HEK293 (cell line): Measurements from ENCODE around the gene VSIG8.

Experiments used
- CTCF ChIA-PET: fragments of 350-600 bp; formaldehyde crosslinking; extraction: SDS; loops from one replicate; lab custom pipeline; 2021; ENCODE audit warnings: antibody characterized with exemption; lab: Yijun Ruan, JAX
- POLR2A ChIA-PET: fragments of 300-600 bp; formaldehyde crosslinking; extraction: SDS; loops from one replicate; lab custom pipeline; 2020; ENCODE audit warnings: antibody characterized with exemption, inconsistent platforms; lab: Yijun Ruan, JAX
- H3K27ac ChIP-seq: fragments of 200-500 bp; sonication (Bioruptor generic); 2 replicates; pipeline ENCODE4 v1.5.1; 2014; ENCODE audit warnings: low read depth, low read length, control low read depth, inconsistent platforms; ENCODE audit errors: extremely low read depth
- H3K36me3 ChIP-seq, 2 experiments: fragments of 200-500 bp in 1 of 2; sonication (Bioruptor generic) in 1 of 2; 1 replicate in 1 of 2; 2 replicates in 1 of 2; pipeline ENCODE4 v1.5.1; 2014 to 2017; ENCODE audit warnings: inconsistent platforms in 2 of 2, low read length in 2 of 2; ENCODE audit not compliant: control insufficient read depth in 2 of 2, insufficient read depth in 1 of 2
- H3K4me1 ChIP-seq: fragments of 200-500 bp; sonication (Bioruptor generic); 2 replicates; pipeline ENCODE4 v1.5.1; 2014; ENCODE audit warnings: mild to moderate bottlenecking, low read length, inconsistent platforms; ENCODE audit not compliant: control insufficient read depth, insufficient read depth
- H3K4me3 ChIP-seq: 2 replicates; pipeline ENCODE4 v1.5.1; 2011; ENCODE audit warnings: low read depth, mild to moderate bottlenecking, control low read depth, low read length, moderate library complexity
- H3K9me3 ChIP-seq: fragments of 200-500 bp; sonication (Bioruptor generic); 2 replicates; pipeline ENCODE4 v1.5.1; 2014; ENCODE audit warnings: low read depth, low read length, inconsistent platforms; ENCODE audit not compliant: control insufficient read depth, insufficient read depth
- BCL11B ChIP-seq: fragments of 450-650 bp; formaldehyde crosslinking; IDR thresholded peaks from 2 replicates; pipeline ENCODE4 v1.5.1; 2016; ENCODE audit warnings: low read depth, missing biosample characterization, missing genetic modification characterization
- GLI2 ChIP-seq: fragments of 450-650 bp; formaldehyde crosslinking; IDR thresholded peaks from 2 replicates; pipeline ENCODE4; 2017; ENCODE audit warnings: missing biosample characterization, missing genetic modification characterization, low read depth, borderline replicate concordance
- MEIS1 ChIP-seq: sonication (generic); formaldehyde crosslinking; IDR thresholded peaks from 2 replicates; pipeline ENCODE4 v1.8.1; 2022; ENCODE audit warnings: missing genetic modification reagents, mild to moderate bottlenecking, borderline replicate concordance
- MYNN ChIP-seq: fragments of 450-650 bp; formaldehyde crosslinking; IDR thresholded peaks from 2 replicates; pipeline ENCODE4 v1.5.1; 2016; ENCODE audit warnings: missing biosample characterization, missing genetic modification characterization, borderline replicate concordance
- MZF1 ChIP-seq: fragments of 450-650 bp; formaldehyde crosslinking; IDR thresholded peaks from 2 replicates; pipeline ENCODE4 v1.5.1; 2017; ENCODE audit warnings: missing biosample characterization, missing genetic modification characterization, borderline replicate concordance
- OSR2 ChIP-seq: fragments of 450-650 bp; formaldehyde crosslinking; IDR thresholded peaks from 2 replicates; pipeline ENCODE4 v1.5.1; 2016; ENCODE audit warnings: missing biosample characterization, missing genetic modification characterization
- SCRT1 ChIP-seq: fragments of 450-650 bp; formaldehyde crosslinking; IDR thresholded peaks from 2 replicates; pipeline ENCODE4 v1.5.1; 2016; ENCODE audit warnings: missing biosample characterization, missing genetic modification characterization, borderline replicate concordance
- ZBTB20 ChIP-seq: fragments of 450-650 bp; formaldehyde crosslinking; IDR thresholded peaks from 2 replicates; pipeline ENCODE4 v1.5.1; 2016; ENCODE audit warnings: missing biosample characterization, missing genetic modification characterization
- ZBTB21 ChIP-seq: fragments of 450-650 bp; formaldehyde crosslinking; IDR thresholded peaks from 2 replicates; pipeline ENCODE4 v1.5.1; 2017; ENCODE audit warnings: missing biosample characterization, missing genetic modification characterization
- ZBTB8A ChIP-seq: fragments of 450-650 bp; formaldehyde crosslinking; IDR thresholded peaks from 2 replicates; pipeline ENCODE4 v1.5.1; 2016; ENCODE audit warnings: missing biosample characterization, missing genetic modification characterization
- ZEB2 ChIP-seq: fragments of 450-650 bp; formaldehyde crosslinking; IDR thresholded peaks from 2 replicates; pipeline ENCODE4 v1.5.1; 2016; ENCODE audit warnings: missing biosample characterization, missing genetic modification characterization
- ZFHX2 ChIP-seq: fragments of 450-650 bp; formaldehyde crosslinking; conservative IDR thresholded peaks from 2 replicates; pipeline ENCODE4 v1.5.1; 2016; ENCODE audit warnings: missing biosample characterization, missing genetic modification characterization
- ZNF140 ChIP-seq: fragments of 450-650 bp; formaldehyde crosslinking; IDR thresholded peaks from 2 replicates; pipeline ENCODE4 v1.5.1; 2016; ENCODE audit warnings: missing biosample characterization, missing genetic modification characterization
- ZNF157 ChIP-seq: fragments of 450-650 bp; formaldehyde crosslinking; IDR thresholded peaks from 2 replicates; pipeline ENCODE4 v1.5.1; 2016; ENCODE audit warnings: missing biosample characterization, missing genetic modification characterization
- ZNF211 ChIP-seq: fragments of 450-650 bp; formaldehyde crosslinking; IDR thresholded peaks from 2 replicates; pipeline ENCODE4 v1.5.1; 2016; ENCODE audit warnings: low read depth, missing biosample characterization, missing genetic modification characterization
- ZNF23 ChIP-seq: fragments of 450-650 bp; formaldehyde crosslinking; IDR thresholded peaks from 2 replicates; pipeline ENCODE4 v1.5.1; 2016; ENCODE audit warnings: missing biosample characterization, missing genetic modification characterization, borderline replicate concordance
- ZNF391 ChIP-seq: fragments of 450-650 bp; formaldehyde crosslinking; IDR thresholded peaks from 2 replicates; pipeline ENCODE4 v1.5.1; 2016; ENCODE audit warnings: low read depth, missing biosample characterization, missing genetic modification characterization, borderline replicate concordance
- ZNF514 ChIP-seq: fragments of 450-650 bp; formaldehyde crosslinking; IDR thresholded peaks from 2 replicates; pipeline ENCODE4 v1.5.1; 2016; ENCODE audit warnings: missing biosample characterization, missing genetic modification characterization
- ZNF549 ChIP-seq: fragments of 450-650 bp; IDR thresholded peaks from 2 replicates; pipeline ENCODE4 v1.5.1; 2018; ENCODE audit warnings: missing biosample characterization, missing genetic modification characterization, mild to moderate bottlenecking, inconsistent platforms, moderate library complexity
- ZNF621 ChIP-seq: fragments of 450-650 bp; formaldehyde crosslinking; IDR thresholded peaks from 2 replicates; pipeline ENCODE4 v1.5.1; 2017; ENCODE audit warnings: missing biosample characterization, missing genetic modification characterization
- ZNF624 ChIP-seq: fragments of 450-650 bp; formaldehyde crosslinking; IDR thresholded peaks from 2 replicates; pipeline ENCODE4 v1.5.1; 2017; ENCODE audit warnings: missing biosample characterization, missing genetic modification characterization
- ZNF664 ChIP-seq: fragments of 450-650 bp; formaldehyde crosslinking; IDR thresholded peaks from 2 replicates; pipeline ENCODE4 v1.5.1; 2016; ENCODE audit warnings: missing biosample characterization, missing genetic modification characterization
- ZSCAN23 ChIP-seq: fragments of 450-650 bp; formaldehyde crosslinking; IDR thresholded peaks from 2 replicates; pipeline ENCODE4 v1.5.1; 2016; ENCODE audit warnings: missing biosample characterization, missing genetic modification characterization
- TF ChIP-seq, protein P1 (sequence below): fragments of 450-650 bp; formaldehyde crosslinking; IDR thresholded peaks from 2 replicates; pipeline ENCODE4 v1.5.1; 2016; ENCODE audit warnings: missing biosample characterization, missing genetic modification characterization
- TF ChIP-seq, protein P2 (sequence below): fragments of 450-650 bp; IDR thresholded peaks from 2 replicates; pipeline ENCODE4 v1.5.1; 2018; ENCODE audit warnings: missing biosample characterization, missing genetic modification characterization
- TF ChIP-seq, protein P3 (sequence below): fragments of 450-650 bp; formaldehyde crosslinking; IDR thresholded peaks from 2 replicates; pipeline ENCODE4 v1.5.1; 2016; ENCODE audit warnings: missing biosample characterization, missing genetic modification characterization
- TF ChIP-seq, protein P4 (sequence below): fragments of 450-650 bp; formaldehyde crosslinking; IDR thresholded peaks from 2 replicates; pipeline ENCODE4 v1.5.1; 2017; ENCODE audit warnings: missing biosample characterization, missing genetic modification characterization
- TF ChIP-seq, protein P5 (sequence below): fragments of 450-650 bp; formaldehyde crosslinking; IDR thresholded peaks from 2 replicates; pipeline ENCODE4 v1.5.1; 2016; ENCODE audit warnings: missing biosample characterization, missing genetic modification characterization

VSIG8 gene

DNA sequence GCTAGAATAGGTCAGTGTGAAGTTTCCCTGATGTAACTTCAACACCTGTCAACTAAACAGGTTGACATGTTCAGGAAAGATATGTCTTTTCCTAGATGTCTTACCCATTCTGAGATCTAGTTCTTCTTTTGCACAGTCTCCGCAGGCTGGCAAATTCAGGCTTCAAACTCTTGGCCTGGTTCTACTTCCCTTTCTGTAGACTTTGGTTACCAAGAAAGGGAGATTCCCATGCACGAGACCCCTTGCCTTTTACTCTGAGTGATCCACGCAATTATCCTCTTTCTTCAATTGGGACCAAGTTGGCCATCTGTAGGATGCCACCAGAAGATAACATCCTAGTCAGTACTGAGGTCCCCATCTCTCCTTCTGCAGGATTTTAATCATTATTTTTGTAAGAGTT lies 35.5 kb upstream of the VSIG8 start:
- no peaks in the 10 kb centered on the region for H3K9me3 ChIP-seq
- no peaks in the 10 kb centered on the region for H3K4me1 ChIP-seq
- H3K4me3 ChIP-seq = no peak overlapping the region
- no peaks in the 10 kb centered on the region for H3K36me3 ChIP-seq
- POLR2A ChIA-PET = no interaction called here
- H3K27ac ChIP-seq = no peak overlapping the region
- CTCF ChIA-PET = interaction anchor here (0.6 to 1.0 kb wide), 2 partner anchors 110 to 111 kb away, joined by 3 read pairs; no protein-coding TSS in a partner anchor
- TF ChIP-seq GLI2 (tag by site-specific recombination) (no peak), ZNF157 (tag by site-specific recombination) (no peak), ZNF211 (no peak), ZNF664 (tag by site-specific recombination) (no peak), OSR2 (tag by site-specific recombination) (no peak), ZFHX2 (tag by site-specific recombination) (no peak), ZNF23 (tag by site-specific recombination) (no peak), ZNF621 (tag by site-specific recombination) (no peak), ZBTB8A (tag by site-specific recombination) (no peak)
- TF ChIP-seq, protein P1, sequence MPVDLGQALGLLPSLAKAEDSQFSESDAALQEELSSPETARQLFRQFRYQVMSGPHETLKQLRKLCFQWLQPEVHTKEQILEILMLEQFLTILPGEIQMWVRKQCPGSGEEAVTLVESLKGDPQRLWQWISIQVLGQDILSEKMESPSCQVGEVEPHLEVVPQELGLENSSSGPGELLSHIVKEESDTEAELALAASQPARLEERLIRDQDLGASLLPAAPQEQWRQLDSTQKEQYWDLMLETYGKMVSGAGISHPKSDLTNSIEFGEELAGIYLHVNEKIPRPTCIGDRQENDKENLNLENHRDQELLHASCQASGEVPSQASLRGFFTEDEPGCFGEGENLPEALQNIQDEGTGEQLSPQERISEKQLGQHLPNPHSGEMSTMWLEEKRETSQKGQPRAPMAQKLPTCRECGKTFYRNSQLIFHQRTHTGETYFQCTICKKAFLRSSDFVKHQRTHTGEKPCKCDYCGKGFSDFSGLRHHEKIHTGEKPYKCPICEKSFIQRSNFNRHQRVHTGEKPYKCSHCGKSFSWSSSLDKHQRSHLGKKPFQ = no peak
- TF ChIP-seq, protein P2, sequence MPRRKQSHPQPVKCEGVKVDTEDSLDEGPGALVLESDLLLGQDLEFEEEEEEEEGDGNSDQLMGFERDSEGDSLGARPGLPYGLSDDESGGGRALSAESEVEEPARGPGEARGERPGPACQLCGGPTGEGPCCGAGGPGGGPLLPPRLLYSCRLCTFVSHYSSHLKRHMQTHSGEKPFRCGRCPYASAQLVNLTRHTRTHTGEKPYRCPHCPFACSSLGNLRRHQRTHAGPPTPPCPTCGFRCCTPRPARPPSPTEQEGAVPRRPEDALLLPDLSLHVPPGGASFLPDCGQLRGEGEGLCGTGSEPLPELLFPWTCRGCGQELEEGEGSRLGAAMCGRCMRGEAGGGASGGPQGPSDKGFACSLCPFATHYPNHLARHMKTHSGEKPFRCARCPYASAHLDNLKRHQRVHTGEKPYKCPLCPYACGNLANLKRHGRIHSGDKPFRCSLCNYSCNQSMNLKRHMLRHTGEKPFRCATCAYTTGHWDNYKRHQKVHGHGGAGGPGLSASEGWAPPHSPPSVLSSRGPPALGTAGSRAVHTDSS (tag by site-specific recombination) = no peak

DNA sequence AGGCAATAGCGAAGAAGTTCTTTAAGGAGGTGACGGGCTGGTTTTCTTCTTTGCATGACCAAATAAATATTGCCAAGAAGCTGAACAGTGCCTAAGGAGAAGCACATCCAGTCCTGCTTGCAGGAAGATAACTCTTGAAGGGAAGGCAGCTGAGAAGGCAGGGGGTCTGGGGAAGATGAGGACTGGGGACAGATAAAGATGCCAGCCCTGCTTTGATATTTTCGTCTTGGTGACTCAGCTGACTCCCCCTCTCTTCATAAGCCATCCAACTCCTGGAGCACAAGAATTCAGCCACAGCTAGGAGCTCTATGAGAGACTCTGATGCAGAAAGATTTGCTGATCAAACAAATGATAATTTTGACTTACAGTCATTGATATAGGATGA lies 34.1 kb upstream of the VSIG8 start:
- no peaks in the 10 kb centered on the region for H3K36me3 ChIP-seq
- ChIA-PET CTCF (interaction anchor here (1.3 to 13.2 kb wide), 3 partner anchors 95 to 111 kb away, joined by 4 to 415 read pairs (median 176); partner anchors contain the start of gene FCRL6), POLR2A (no interaction called here)
- no peaks in the 10 kb centered on the region for H3K4me1 ChIP-seq
- H3K27ac ChIP-seq = no peak overlapping the region
- no peak overlapping the region for H3K4me3 ChIP-seq
- no peaks in the 10 kb centered on the region for H3K9me3 ChIP-seq
- TF ChIP-seq ZNF140 (tag by site-specific recombination) (no peak), SCRT1 (tag by site-specific recombination) (no peak), BCL11B (tag by site-specific recombination) (no peak), MZF1 (tag by site-specific recombination) (no peak), ZEB2 (tag by site-specific recombination) (no peak), ZNF391 (no peak), MYNN (tag by site-specific recombination) (no peak), MEIS1 (CRISPR knock-in tag) (no peak), ZBTB21 (no peak), ZNF514 (tag by site-specific recombination) (no peak), ZBTB20 (tag by site-specific recombination) (no peak), ZNF549 (tag by site-specific recombination) (no peak), OSR2 (tag by site-specific recombination) (no peak), ZNF624 (no peak), ZSCAN23 (tag by site-specific recombination) (no peak), ZNF157 (tag by site-specific recombination) (no peak)
- TF ChIP-seq, protein P3, sequence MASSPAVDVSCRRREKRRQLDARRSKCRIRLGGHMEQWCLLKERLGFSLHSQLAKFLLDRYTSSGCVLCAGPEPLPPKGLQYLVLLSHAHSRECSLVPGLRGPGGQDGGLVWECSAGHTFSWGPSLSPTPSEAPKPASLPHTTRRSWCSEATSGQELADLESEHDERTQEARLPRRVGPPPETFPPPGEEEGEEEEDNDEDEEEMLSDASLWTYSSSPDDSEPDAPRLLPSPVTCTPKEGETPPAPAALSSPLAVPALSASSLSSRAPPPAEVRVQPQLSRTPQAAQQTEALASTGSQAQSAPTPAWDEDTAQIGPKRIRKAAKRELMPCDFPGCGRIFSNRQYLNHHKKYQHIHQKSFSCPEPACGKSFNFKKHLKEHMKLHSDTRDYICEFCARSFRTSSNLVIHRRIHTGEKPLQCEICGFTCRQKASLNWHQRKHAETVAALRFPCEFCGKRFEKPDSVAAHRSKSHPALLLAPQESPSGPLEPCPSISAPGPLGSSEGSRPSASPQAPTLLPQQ (tag by site-specific recombination) = no peak
- TF ChIP-seq, protein P4, sequence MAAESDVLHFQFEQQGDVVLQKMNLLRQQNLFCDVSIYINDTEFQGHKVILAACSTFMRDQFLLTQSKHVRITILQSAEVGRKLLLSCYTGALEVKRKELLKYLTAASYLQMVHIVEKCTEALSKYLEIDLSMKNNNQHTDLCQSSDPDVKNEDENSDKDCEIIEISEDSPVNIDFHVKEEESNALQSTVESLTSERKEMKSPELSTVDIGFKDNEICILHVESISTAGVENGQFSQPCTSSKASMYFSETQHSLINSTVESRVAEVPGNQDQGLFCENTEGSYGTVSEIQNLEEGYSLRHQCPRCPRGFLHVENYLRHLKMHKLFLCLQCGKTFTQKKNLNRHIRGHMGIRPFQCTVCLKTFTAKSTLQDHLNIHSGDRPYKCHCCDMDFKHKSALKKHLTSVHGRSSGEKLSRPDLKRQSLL (tag by site-specific recombination) = no peak
- TF ChIP-seq, protein P5, sequence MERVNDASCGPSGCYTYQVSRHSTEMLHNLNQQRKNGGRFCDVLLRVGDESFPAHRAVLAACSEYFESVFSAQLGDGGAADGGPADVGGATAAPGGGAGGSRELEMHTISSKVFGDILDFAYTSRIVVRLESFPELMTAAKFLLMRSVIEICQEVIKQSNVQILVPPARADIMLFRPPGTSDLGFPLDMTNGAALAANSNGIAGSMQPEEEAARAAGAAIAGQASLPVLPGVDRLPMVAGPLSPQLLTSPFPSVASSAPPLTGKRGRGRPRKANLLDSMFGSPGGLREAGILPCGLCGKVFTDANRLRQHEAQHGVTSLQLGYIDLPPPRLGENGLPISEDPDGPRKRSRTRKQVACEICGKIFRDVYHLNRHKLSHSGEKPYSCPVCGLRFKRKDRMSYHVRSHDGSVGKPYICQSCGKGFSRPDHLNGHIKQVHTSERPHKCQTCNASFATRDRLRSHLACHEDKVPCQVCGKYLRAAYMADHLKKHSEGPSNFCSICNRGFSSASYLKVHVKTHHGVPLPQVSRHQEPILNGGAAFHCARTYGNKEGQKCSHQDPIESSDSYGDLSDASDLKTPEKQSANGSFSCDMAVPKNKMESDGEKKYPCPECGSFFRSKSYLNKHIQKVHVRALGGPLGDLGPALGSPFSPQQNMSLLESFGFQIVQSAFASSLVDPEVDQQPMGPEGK (tag by site-specific recombination) = no peak
